Suprapubic skin (tissue), 4 donors: ENCODE data around the gene RBKS. TPM values are rescaled to one million over a fixed set of nuclear protein-coding genes. Genes with fewer than 3 reads are reported as not detected.
"Not testable (repeated sequence)": the region's sequence is repeated elsewhere in the genome, so short reads cannot be mapped to it uniquely, and the experiment has no call there.

Experiments
- DNase-seq, 2 donors: peaks; one replicate each; pipeline ENCODE4 v3.0.0-alpha.2; 2019; ENCODE audit warnings: low spot score in 2 of 2
- H3K27ac ChIP-seq: fragments of 200-600 bp; sonication (generic); one replicate; pipeline ENCODE4 v1.5.1; 2019
- H3K27me3 ChIP-seq: fragments of 200-600 bp; sonication (generic); one replicate; pipeline ENCODE4 v1.5.1; 2019
- H3K36me3 ChIP-seq: fragments of 200-600 bp; sonication (generic); one replicate; pipeline ENCODE4 v1.5.1; 2019
- H3K4me1 ChIP-seq: fragments of 200-600 bp; sonication (generic); one replicate; pipeline ENCODE4 v1.5.1; 2019
- H3K4me3 ChIP-seq: fragments of 200-600 bp; sonication (generic); one replicate; pipeline ENCODE4 v1.5.1; 2019; ENCODE audit warnings: mild to moderate bottlenecking
- H3K9me3 ChIP-seq: fragments of 200-600 bp; sonication (generic); one replicate; pipeline ENCODE4 v1.5.1; 2019
- CTCF ChIP-seq, 2 donors: fragments of 200-600 bp in 1 of 2; fragments of 450-650 bp in 1 of 2; sonication (generic) in 1 of 2; IDR thresholded peaks; one replicate each; pipeline ENCODE4 v1.5.1; 2016 to 2019; ENCODE audit warnings: antibody characterized with exemption in 2 of 2, mild to moderate bottlenecking in 1 of 2, moderate library complexity in 1 of 2
- EP300 ChIP-seq: sonication (generic); formaldehyde crosslinking; IDR thresholded peaks from one replicate; pipeline ENCODE4 v1.6.1; 2017; ENCODE audit warnings: antibody characterized with exemption
- POLR2A ChIP-seq, 2 donors: fragments of 450-650 bp; IDR thresholded peaks; one replicate each; pipeline ENCODE4 v1.6.1; 2017; ENCODE audit warnings: antibody characterized with exemption in 2 of 2, mild to moderate bottlenecking in 2 of 2, moderate library complexity in 2 of 2
- POLR2AphosphoS5 ChIP-seq, 3 donors: sonication (generic); formaldehyde crosslinking; IDR thresholded peaks; one replicate each; pipeline ENCODE4 v1.6.1; 2017; ENCODE audit warnings: antibody characterized with exemption in 3 of 3
- WGBS: methylation state at CpG from one replicate; pipeline ENCODE4 v1.1.5; 2018; 5-methylcytosine and 5-hydroxymethylcytosine counted together
- total RNA-seq, 4 donors: library from RNA; depleted of rRNA; stranded (reverse); fragments of >200 nt; gene quantifications; one replicate each; pipeline ENCODE4 v1.1.0, GENCODE V29; 2016

The RBKS gene
- total RNA-seq, 4 donors from 2014 or later, result 1.0 to 2.2 (median 1.5) TPM

- Histone ChIP-seq H3K36me3 (no peaks in the 10 kb centered on the region), H3K4me1 (peaks cover 20% of the 10 kb centered on the region), H3K27ac (no peak overlapping the region), H3K4me3 (no peak overlapping the region), H3K27me3 (no peaks in the 10 kb centered on the region), H3K9me3 (no peaks in the 10 kb centered on the region)
- TF ChIP-seq EP300 (no peak), POLR2A (IDR thresholded peaks at IDR 0.05) (no peak), CTCF (IDR thresholded peaks at IDR 0.05) (no peak), POLR2AphosphoS5 (IDR thresholded peaks at IDR 0.05) (no peak)
- DNase-seq, result no peak
- 76% methylated on average over 6 of the region's 6 CpGs for WGBS
Measured at GRCh38 chr2:27751377-27751776, 138.8 kb downstream of the RBKS start.

GRCh38 chr2:27748803-27749554 lies 141.2 kb downstream of the RBKS start:
- 82% methylated on average over 2 of the region's 2 CpGs for WGBS
- not testable (repeated sequence) for H3K4me3 ChIP-seq, H3K27me3 ChIP-seq, H3K27ac ChIP-seq, H3K36me3 ChIP-seq, H3K9me3 ChIP-seq, DNase-seq
- H3K4me1 ChIP-seq, result peaks cover 13% of the 10 kb centered on the region

GRCh38 chr2:27747827-27748352 lies 142.3 kb downstream of the RBKS start:
- 92% methylated on average over 6 of the region's 6 CpGs for WGBS
- H3K27ac ChIP-seq, result no peak overlapping the region
- H3K36me3 ChIP-seq, result no peaks in the 10 kb centered on the region
- no peak for TF ChIP-seq POLR2A (IDR thresholded peaks at IDR 0.05)
- no peak for TF ChIP-seq CTCF (IDR thresholded peaks at IDR 0.05)
- no peak for TF ChIP-seq POLR2AphosphoS5 (IDR thresholded peaks at IDR 0.05)
- no peak for TF ChIP-seq EP300
- no peak for DNase-seq
- no peaks in the 10 kb centered on the region for H3K27me3 ChIP-seq
- H3K4me1 ChIP-seq, result peaks cover 8% of the 10 kb centered on the region
- no peaks in the 10 kb centered on the region for H3K9me3 ChIP-seq
- H3K4me3 ChIP-seq, result no peak overlapping the region

GRCh38 chr2:27746325-27746724 lies 143.9 kb downstream of the RBKS start:
- no peak for TF ChIP-seq POLR2A (IDR thresholded peaks at IDR 0.05)
- no peak for TF ChIP-seq EP300
- no peak for TF ChIP-seq CTCF (IDR thresholded peaks at IDR 0.05)
- no peak for TF ChIP-seq POLR2AphosphoS5 (IDR thresholded peaks at IDR 0.05)
- Histone ChIP-seq H3K9me3 (no peaks in the 10 kb centered on the region), H3K27me3 (no peaks in the 10 kb centered on the region), H3K4me1 (no peaks in the 10 kb centered on the region), H3K36me3 (no peaks in the 10 kb centered on the region), H3K4me3 (no peak overlapping the region), H3K27ac (no peak overlapping the region)
- DNase-seq, result no peak
- 92% methylated on average over 2 of the region's 2 CpGs for WGBS

- H3K4me1 ChIP-seq, H3K9me3 ChIP-seq, H3K27me3 ChIP-seq, DNase-seq, H3K4me3 ChIP-seq, H3K36me3 ChIP-seq, H3K27ac ChIP-seq: not testable (repeated sequence)
Measured at GRCh38 chr2:27745494-27745893, 144.7 kb downstream of the RBKS start.

- DNase-seq, result no peak
- Histone ChIP-seq H3K9me3 (no peaks in the 10 kb centered on the region), H3K27me3 (no peaks in the 10 kb centered on the region), H3K36me3 (no peaks in the 10 kb centered on the region), H3K4me3 (no peak overlapping the region), H3K27ac (no peak overlapping the region), H3K4me1 (peaks cover 1% of the 10 kb centered on the region)
- 98% methylated on average over 9 of the region's 9 CpGs for WGBS
- TF ChIP-seq EP300 (no peak), POLR2A (IDR thresholded peaks at IDR 0.05) (no peak)
Measured at GRCh38 chr2:27742571-27742970, 147.6 kb downstream of the RBKS start.

GRCh38 chr2:27741673-27742072 lies 148.5 kb downstream of the RBKS start:
- Histone ChIP-seq H3K36me3 (no peaks in the 10 kb centered on the region), H3K9me3 (no peaks in the 10 kb centered on the region), H3K4me1 (peaks cover 7% of the 10 kb centered on the region), H3K4me3 (no peak overlapping the region), H3K27ac (no peak overlapping the region), H3K27me3 (no peaks in the 10 kb centered on the region)
- TF ChIP-seq POLR2A (IDR thresholded peaks at IDR 0.05), result no peak
- no peak for TF ChIP-seq POLR2AphosphoS5 (IDR thresholded peaks at IDR 0.05)
- no peak for TF ChIP-seq CTCF (IDR thresholded peaks at IDR 0.05)
- no peak for TF ChIP-seq EP300
- no peak for DNase-seq
- WGBS, result 47% methylated on average over 3 of the region's 3 CpGs
